Measurements from ENCODE around the gene SMPD2.

The SMPD2 gene

DNA sequence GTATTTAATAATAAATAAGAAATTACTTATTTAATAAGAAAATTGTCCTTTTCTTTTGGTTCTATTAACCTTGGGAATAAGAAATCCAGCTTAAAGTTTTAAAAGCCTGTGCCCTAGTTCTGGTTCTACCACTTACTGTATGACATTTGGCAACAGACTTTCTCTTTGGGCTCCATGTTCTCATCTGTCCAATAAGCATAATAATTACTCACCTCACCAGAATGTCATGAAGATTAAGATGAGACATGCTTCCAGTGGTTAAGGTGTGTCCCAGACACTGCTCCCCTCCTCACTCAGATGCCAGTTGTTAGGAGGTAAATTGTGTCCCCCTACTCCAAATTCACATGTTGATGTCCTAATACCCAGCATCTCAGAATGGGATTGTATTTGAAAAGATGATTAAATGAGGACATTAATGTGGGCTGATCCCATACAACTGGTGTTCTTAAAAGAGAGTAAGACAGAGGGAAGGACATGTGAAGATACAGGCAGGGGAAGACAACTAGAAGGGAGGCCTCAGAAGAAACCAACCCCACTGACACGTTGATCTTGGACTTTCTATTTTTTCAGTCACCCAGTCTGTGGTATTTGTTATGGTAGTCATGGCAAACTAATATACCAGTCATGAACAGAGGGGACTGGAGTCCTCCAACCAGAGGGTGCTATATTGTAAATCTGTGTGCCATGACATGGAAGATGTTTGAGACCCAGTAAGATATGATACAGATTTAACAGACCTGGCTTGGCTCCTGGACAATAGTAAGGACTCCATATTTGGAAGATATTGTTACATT, 21.4 kb downstream of the SMPD2 start:
- DNase-seq = no peak

DNA sequence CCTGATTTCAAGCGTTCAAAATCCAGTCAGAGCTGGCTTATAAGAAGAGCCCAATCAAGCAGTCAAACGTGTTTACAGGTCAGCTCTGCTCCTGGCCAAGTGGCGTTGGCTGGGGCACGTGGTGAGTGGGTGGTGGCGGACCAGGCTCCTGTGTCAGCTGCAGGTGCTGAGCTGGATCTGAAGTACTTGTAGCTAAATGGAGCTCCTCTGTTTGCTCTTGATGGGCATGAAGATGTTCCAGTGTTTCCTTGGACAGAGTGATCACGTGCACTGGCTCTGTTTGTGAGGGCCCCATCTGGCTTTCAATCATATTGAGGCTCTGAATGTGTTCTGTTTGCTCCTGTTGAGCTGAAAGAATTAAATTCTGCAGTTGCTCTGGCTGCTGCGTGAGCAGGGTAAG, 25.2 kb downstream of the SMPD2 start:
- no peak for DNase-seq

DNA sequence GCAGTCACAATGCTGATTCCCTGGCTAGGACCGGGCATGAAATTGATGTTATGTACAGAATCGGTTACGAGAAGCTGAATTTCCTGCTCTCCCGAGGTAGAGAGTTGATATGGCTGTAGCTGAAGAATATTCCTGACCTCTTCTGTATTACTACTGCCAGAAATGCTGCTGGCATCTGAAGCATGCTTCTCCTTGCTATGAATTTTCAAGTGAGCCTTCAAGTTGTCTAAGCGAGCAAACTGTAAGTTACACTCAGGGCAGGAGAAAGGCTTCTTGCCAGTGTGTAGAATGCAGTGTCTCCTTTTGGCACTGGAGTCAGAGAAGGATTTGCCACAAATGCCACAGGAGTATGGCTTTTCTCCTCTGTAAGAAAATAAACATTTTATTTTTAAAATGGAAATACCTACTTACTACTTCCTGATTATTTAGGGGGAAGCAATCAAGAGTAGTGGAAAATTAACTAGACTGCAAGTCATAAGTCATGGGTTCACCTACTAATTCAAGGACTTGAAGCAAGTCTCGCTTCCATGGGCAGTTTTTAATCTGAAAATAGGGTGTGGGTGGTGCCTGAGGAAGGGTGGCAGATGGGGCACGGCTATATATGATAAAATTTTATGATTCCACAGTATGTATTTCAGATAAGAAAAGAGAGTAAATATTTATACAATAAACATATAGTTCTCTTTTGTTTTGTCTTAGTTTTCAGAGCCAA, 25.8 kb downstream of the SMPD2 start:
- no peak for DNase-seq

DNA sequence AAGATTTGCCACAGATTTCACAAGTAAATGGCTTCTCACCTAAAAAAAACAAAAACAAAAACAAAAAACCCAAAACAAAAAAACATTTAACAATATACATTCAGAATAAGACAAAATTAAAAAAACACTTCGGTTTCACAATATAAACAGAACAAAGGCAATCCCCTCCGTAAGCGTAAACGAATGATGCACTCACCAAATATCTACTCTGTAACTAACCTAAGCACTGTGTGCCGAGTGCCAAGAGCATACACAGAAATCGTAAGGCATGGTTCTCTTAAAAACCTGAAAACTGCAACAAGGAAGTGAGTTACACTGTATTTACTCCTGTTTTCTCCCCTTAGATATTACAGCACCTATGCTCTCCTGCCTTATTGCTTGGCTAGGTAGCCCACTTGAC, 27.2 kb downstream of the SMPD2 start:
- DNase-seq = no peak

DNA sequence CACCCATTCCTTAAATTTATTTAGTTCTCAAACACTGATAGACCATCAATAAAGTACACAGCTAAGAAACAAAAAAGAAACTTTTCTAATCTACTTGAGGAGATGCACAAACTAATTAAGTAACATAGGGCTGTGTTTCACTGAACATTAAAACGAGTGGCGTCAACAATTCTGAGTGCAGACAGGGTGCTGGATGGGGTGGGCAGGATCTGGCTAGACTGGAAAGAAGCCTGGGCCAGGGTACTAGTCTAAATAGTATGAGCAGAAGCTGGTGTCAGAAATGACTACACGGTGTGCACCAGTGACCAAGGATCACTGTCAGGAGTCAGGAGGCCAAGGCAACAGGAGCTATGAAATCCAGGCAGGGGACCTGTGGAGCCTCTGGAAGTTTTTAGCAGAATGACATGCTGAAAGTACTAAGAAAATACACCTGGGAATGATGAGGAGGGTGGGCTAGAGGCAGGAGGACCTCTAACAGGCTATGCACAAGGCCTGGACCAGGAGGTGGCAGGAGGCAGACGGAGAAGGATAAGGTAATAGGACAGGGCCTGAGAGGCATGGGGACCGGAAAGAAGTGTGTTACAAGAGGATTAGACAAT, 29.2 kb downstream of the SMPD2 start:
- no peak for DNase-seq

DNA sequence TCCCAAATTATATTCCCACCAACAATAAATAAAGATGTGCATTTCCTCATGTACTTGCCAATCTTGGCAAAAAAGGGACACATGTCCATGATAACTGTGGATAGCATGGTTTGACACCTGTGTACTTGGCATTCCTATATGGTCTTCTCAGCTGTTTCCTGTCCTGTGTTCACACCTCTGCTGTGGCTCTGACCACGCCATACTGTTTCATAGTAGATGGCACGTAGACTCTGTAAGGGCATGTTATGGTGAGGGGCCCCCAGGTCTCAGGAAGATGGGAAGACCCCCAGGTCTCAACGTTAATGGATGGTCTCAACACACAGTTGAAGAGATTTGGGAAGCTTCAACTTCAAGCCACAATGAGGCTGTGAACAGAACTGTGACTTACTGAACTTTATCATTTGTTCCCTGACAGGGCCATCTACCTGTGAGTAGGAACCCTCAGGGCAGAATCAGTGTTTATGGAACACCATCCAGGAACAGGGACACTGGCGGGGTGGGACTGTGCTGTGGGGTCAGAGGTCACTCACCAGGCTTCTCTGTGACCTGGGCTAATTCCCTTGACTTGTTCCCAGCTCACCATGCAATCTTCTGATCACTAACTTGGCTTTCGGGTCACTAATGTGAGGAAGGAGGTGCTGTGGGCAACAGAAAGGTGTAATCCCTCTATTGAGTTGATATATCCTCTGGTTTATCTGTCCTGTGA, 30.7 kb downstream of the SMPD2 start:
- no peak for DNase-seq

DNA sequence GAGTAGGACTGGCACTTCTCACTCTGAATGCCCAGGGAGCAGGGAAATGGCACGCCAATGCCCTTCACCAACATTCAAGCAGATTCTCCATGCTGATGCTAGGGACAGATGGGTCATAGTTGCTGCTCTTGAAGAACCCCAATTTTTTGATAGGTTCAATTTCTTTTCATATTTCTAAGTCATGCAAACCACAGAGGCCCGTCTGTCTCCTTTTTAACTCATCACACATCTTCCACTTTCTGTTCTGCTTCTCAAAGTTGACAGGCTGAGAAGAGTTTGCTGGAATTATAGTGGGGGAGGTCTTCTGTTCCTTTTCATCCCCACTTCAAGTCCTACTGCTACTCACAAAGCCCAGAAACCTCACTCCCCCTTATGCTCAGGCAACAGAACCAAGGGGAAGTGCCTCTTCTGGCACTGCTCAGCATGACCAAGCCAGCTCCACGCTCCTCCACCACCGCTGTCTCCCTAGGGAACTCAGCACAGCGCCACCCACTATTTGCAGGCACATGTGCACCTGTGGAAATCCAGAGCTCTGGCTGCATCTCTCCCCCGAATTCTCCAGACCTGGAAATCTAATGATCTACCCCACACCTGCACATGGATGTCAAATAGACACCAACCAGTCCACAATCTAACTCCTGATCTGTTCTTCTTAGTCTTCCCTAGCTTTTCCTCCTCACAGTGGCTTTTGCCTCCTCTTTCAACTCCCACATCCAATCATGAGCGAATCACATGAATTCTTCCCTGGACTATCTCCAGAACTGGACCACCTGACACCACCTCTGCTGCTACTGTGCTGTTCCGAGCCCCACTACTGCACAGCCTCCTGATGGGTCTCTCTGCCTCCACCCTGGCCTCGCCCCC, 31.8 kb downstream of the SMPD2 start:
- DNase-seq = no peak

DNA sequence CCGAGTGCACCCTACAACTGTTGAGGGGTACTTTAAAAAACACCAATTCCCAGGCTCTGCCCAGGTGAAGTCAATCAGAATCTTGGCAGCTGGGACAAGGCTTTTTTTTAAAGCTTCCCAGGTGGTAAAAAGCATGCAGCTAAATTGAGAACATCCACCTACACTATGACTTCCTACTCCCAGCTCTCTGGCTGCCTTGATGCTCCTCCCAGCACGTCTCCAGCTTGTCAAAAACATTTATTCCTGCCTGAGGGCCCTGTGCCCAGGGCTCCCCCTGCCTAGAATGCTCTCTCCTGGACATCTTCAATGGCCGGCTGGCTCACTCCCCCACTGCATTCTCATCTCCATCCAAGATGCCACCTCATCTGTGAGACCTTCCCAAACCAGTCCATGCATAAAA, 32.6 kb downstream of the SMPD2 start:
- no peak for DNase-seq

DNA sequence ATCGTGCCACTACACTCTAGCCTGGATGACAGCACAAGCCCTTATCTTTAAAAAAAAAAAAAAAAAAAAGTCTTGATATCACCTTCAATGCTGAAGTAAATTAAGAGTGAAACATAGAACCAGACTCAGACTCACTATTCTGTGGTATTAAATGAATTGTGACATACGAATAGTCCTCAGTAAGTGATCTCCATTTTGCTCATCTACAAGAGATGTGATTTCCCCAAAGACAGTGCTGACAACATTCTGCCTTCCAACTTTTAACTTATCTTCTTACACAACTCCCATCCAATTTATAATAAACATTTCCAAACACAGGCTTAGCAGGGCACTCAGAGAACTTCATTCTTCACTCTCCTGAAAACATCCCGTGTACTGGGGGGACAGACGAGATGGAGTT, 34.5 kb downstream of the SMPD2 start:
- DNase-seq = no peak

DNA sequence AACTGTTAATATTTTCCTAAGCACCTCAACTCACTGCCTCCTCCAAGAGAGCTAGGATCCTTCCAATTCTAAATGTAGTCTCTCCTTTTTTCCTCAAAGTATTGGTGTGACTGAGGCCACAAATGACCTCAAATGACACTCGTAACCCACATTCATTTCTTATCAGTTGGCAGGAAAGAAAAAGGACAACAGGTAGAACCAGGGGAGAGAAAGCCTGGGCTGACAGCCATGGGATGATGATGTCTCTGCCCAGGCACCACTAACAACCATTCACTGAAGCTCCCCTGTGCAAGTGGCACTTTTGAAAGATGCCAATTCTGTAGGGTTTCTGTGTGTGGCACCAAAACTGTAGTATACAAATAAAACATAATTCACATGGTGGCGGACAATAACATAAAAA, 35.1 kb downstream of the SMPD2 start:
- no peak for DNase-seq

DNA sequence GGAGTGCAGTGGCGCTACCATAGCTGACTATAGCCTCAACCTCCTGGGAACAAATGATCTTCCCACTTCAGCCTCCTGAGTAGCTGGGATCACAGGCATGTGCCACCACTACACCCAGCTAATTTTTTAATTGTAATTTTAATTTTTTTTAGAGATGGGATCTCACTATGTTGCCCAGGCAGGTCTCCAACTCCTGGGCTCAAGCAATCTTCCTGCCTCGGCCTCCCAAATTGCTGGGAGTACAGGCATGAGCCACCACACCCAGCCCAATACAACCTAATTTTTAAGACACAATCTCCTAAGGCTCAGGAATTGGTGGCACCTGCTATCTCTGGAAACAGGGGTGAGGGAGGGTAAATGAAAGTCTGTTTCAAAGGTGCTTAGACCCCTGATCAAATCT, 36.7 kb downstream of the SMPD2 start:
- no peak for DNase-seq

DNA sequence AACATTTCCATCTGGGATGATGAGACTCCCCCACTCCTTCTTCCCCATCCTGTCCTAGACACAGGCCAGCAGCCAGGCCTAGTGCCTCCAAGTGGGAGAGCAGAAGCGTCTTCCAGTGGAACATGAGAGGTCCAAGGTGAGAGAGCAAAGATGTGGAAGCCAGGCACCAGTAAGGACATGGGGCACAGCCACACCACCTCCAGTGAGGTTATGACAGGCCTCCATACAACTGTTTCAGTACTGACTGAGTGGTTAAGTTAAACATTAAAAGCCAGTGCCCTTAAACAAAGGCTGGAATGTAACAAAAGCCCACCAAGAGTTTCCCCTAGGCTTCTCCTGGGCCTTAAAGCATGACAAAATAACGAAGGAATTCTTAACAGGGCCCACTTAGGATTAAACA, 37.2 kb downstream of the SMPD2 start:
- DNase-seq = no peak

DNA sequence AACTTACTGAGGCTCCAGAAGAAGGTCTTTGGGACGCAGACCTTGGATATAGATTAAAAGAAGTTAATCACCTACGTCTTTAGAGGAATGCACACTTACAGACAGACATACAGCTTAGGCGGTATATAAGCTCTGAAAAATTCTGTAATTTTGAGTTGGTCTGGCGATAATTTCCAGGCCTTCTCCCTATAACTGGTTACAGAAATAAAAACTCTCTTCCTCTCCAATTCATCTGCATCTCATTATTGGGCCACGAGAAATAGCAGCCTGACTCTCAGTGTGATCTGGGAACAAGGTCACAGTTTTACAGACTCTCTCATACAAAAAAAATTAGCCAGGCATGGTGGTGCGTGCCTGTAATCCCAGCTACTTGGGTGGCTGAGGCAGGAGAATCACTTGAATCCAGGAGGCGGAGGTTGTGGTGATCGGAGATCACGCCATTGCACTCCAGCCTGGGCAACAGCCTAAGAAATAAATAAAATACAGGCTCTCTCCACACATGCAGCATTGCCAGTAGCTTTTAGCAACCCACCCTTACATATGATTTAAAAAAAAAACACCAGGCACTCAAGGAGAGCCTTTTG, 37.8 kb downstream of the SMPD2 start:
- DNase-seq = no peak

DNA sequence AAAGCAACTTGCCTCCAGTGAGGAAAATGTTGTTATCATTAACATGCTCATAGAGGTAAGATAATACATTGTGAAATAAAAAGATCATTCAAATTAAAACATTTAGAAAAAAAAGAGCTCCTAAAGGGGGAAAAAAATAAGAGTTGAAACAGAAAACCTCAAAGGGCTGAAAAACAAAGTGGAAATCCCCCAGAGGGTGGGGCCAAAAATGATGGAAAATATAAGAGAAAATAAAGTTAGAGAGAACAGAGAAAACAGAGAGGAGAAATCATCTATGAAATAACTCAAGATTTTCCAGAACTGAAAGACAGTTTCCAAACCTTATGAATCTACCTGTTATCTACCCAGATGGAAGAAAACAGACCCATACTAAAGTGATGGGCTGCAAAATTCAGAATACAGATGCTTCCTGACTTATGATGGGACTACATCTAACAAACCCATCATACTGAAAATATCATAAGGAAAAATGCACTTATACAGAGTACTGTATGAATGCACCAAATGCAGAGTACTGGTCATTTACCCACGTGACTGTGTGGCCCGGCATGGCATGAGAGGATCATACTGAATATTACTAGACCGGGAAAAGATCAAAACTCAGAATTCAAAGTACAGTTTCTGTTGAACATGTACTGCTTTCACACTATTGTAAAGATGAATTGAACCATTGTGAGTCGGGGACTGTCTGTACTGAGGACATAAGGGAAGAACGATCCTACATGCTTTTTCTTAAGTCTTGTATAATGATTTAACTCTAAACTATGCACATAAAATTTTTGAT, 38.5 kb downstream of the SMPD2 start:
- DNase-seq = no peak

DNA sequence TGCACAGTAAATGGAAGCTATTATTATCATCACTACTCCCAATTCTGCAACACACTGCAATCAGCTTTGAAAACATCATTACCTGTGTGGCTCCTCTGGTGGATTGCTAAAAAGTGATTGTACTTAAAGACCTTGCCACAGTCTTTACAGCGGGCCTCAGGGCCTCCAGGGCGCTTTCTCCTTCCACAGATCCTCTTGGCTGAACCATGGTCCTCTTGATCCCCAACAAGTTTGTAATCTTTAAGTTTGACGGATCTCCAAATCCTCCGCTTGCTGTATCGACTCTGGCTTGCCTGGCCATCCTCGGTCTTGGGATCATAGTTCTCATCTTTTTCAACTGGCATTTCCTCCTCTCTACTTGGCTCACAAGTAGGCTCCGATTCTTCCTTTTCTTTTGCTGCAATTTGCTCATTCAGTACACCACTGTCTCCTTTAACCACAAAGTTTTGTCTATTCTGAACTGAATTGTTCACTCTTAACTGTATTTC, 40.5 kb downstream of the SMPD2 start:
- no peak for DNase-seq

DNA sequence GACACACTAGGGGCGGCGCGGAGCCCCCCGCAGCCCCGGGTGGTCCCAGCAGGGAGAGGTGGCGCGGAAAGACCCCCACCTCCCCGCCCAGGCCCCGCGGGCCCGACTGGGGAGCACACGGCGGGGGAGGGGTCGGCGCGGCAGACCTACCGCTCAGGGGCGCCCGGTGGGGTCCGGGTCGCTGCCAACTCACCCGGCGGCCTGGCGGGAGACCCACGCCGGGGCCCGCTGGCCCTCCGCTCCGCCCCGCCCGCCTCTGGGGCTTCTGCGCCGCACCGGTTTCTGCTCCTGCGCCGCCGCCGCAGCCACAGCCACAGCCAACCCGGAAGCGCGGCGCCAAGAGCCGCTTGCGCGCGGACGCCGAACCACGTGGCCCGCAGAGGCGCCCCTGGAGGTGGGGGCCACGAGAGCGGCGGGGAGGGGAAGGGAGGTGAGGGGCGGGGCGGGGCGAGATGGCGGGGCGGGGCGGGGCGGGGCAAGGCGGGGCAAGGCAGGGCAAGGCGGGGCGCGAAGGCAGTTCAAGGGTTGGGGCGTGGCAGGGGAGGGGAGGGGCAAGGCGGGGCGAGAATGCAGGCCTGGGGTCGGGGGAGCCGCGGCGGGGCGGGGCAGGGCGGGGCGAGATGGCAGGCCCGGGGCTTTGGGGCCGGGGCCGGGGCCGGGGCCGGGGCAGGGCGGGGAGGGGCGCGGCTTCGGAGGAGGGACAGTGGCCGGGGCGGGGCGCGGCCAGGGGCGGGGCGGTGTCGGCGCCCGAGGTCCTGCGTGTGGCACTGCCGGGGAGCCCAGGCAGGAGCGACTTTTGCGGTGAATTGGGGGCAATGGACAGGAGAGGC, 42.6 kb downstream of the SMPD2 start, which contains the start of gene ZBTB24:
ZBTB24 (minus strand) TSS at position 315 of the 830 bp plus-strand sequence. CDS start 1,193 bp downstream, outside the sequence.
- DNase-seq = peak; percentile 99

DNA sequence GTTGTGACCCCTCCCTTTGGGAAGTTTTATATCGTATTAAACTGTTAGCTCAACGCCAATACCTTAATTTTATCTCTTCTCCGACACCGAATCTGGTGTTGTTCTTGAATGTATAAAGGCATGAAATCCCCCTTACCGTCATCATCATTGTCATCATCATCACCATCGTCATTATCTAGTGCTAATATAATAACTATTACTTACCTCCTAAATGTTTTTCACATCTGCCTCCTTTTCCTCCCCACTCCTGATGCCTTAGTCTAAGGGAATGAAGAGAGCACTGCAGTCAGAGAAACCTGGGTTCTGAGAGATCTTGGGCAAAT, 43.2 kb downstream of the SMPD2 start:
- DNase-seq = no peak

DNA sequence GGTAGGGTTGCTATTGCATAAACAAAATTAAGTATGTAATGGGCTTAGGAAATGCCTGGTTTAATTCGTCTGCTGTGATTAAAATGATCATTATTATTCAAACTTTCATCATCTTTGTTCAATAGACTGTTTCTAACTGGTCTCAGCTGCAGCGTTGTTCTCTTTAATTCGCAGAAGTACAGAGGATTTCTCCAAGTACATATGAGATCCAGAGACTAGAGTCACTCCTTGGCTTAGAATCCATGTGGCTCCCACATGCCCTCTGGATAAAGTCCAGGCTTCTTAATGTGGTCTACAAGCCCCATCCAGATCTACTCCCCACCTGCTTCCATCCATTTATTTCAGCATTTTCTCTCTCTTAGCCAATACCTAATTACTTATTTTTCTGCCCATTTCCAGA, 43.6 kb downstream of the SMPD2 start:
- DNase-seq = no peak

DNA sequence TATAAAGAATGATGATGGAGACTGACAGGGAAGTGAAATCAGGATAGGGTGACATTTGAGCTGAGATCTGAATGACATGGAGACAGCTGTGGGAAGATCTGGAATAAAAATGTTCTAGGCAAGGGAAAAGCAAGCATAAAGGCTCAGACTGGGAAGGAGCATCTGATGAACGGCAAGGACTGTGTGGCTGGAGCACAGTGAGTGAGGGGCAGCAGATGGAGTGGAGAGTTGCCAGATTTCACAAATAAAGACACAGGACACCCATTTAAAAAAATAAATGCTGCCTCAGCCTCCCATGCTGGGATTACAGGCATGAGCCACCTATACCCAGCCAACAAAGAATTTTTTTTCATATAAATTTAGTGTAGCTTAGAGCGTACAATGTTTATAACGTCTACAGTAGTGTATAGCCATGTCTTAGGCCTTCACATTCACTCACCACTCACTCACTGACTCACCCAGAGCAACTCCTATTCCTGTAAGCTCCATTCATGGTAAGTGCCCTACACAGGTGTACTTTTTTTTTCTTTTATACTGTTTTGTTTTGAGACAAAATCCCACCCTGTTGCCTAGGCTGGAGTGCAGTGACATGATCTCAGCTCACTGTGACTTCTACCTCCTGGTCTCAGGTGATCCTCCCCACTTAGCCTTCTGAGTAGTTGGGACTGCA, 44.9 kb downstream of the SMPD2 start:
- DNase-seq = no peak

DNA sequence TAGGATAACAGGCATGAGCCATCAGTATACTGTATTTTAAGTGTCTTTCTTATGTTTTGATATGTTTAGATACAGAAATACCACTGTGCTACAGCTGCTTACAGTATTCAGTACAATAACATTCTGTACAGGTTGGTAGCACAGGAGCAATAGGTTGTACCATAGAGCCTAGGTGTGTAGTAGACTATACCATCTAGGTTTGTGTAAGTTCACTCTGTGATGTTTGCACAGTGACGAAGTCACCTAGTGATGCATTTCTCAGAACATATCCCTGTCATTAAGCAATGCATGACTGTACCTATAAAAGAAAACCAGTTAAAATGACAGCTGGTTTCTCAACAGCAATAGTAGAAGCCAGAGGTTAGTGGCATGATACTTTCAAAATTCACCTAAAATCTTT, 45.5 kb downstream of the SMPD2 start:
- DNase-seq = no peak

Data from NCI-H2171 (cell line).